IgD-negative memory B cell (primary cell): Measurements from ENCODE around the gene VSIR. TPM values are rescaled to one million over a fixed set of nuclear protein-coding genes. Genes with fewer than 3 reads are reported as not detected.
A peak's percentile ranks its signal among the peaks of the same experiment; 100 is the strongest.

Source experiments
- H3K27ac Mint-ChIP-seq, 3 donors: one replicate each; pipeline ENCODE4 v1.8.0; 2020 to 2022; ENCODE audit warnings: mild to moderate bottlenecking in 3 of 3, mixed read lengths in 3 of 3, moderate library complexity in 1 of 3
- H3K27me3 Mint-ChIP-seq: one replicate; pipeline ENCODE4 v1.8.0; 2021; ENCODE audit warnings: mixed read lengths
- H3K36me3 Mint-ChIP-seq: one replicate; pipeline ENCODE4 v1.8.0; 2020; ENCODE audit warnings: mild to moderate bottlenecking, mixed read lengths
- H3K4me1 Mint-ChIP-seq, 3 donors: one replicate each; pipeline ENCODE4 v1.8.0; 2020 to 2022; ENCODE audit warnings: mixed read lengths in 3 of 3, mild to moderate bottlenecking in 1 of 3
- H3K4me3 Mint-ChIP-seq, 4 donors: one replicate each; pipeline ENCODE4 v1.8.0; 2020 to 2022; ENCODE audit warnings: mild to moderate bottlenecking in 4 of 4, mixed read lengths in 4 of 4, moderate library complexity in 3 of 4
- H3K9me3 Mint-ChIP-seq, 3 donors: one replicate each; pipeline ENCODE4 v1.8.0; 2020 to 2021; ENCODE audit warnings: mixed read lengths in 3 of 3, mild to moderate bottlenecking in 1 of 3
- polyA plus RNA-seq: library from polyadenylated mRNA; unstranded; fragments of 300-500 nt; fragmentation: Illumina TruSeq; gene quantifications from one replicate; pipeline ENCODE4 v1.2.3, GENCODE V29; 2021

VSIR gene
- polyA plus RNA-seq, 1 donor from 2014 or later: 73.6 TPM

- H3K36me3 Mint-ChIP-seq: peaks cover 10% of the 10 kb centered on the region
- peak overlapping the region; percentile 55 to 91 (median 86) for H3K4me3 Mint-ChIP-seq
- H3K4me1 Mint-ChIP-seq: peaks cover 39 to 60% (median 51%) of the 10 kb centered on the region in 3 donors
- H3K27ac Mint-ChIP-seq: peak overlapping the region; percentile 92 to 99 (median 97)
- H3K9me3 Mint-ChIP-seq: no peaks in the 10 kb centered on the region
- no peaks in the 10 kb centered on the region for H3K27me3 Mint-ChIP-seq
Measured at GRCh38 chr10:71767420-71768035, 5.8 kb downstream of the VSIR start.

GRCh38 chr10:71766717-71767419 is 6.5 kb downstream of the VSIR start:
- Mint-ChIP-seq H3K27ac (peak overlapping the region; percentile 92 to 99 (median 97)), H3K4me1 (peaks cover 33 to 58% (median 49%) of the 10 kb centered on the region in 3 donors), H3K27me3 (no peaks in the 10 kb centered on the region), H3K36me3 (peaks cover 10% of the 10 kb centered on the region), H3K9me3 (no peaks in the 10 kb centered on the region), H3K4me3 (peak overlapping the region; percentile 38 to 91 (median 86))

- Mint-ChIP-seq H3K27me3 (no peaks in the 10 kb centered on the region), H3K36me3 (peaks cover 10% of the 10 kb centered on the region), H3K9me3 (no peaks in the 10 kb centered on the region), H3K4me1 (peaks cover 27 to 55% (median 45%) of the 10 kb centered on the region in 3 donors), H3K27ac (peak overlapping the region; percentile 76 to 99 (median 92)), H3K4me3 (peak overlapping the region in 1 of 4 donors; percentile 91)
Measured at GRCh38 chr10:71765906-71766716, 7.2 kb downstream of the VSIR start.

GRCh38 chr10:71765176-71765904 is 8.0 kb downstream of the VSIR start:
- peaks cover 12% of the 10 kb centered on the region for H3K36me3 Mint-ChIP-seq
- H3K27me3 Mint-ChIP-seq: no peaks in the 10 kb centered on the region
- peaks cover 29 to 56% (median 51%) of the 10 kb centered on the region in 3 donors for H3K4me1 Mint-ChIP-seq
- H3K9me3 Mint-ChIP-seq: no peaks in the 10 kb centered on the region
- peak overlapping the region; percentile 30 to 94 (median 73) for H3K27ac Mint-ChIP-seq
- H3K4me3 Mint-ChIP-seq: no peak overlapping the region

- Mint-ChIP-seq H3K4me3 (peak overlapping the region in 1 of 4 donors; percentile 52), H3K27me3 (no peaks in the 10 kb centered on the region), H3K9me3 (no peaks in the 10 kb centered on the region), H3K27ac (peak overlapping the region in 1 of 3 donors; percentile 54), H3K36me3 (peaks cover 7% of the 10 kb centered on the region), H3K4me1 (peaks cover 18 to 46% (median 41%) of the 10 kb centered on the region in 3 donors)
Measured at GRCh38 chr10:71763352-71764127, 9.8 kb downstream of the VSIR start.

GRCh38 chr10:71762324-71762723 is 11.0 kb downstream of the VSIR start:
- Mint-ChIP-seq H3K9me3 (no peaks in the 10 kb centered on the region), H3K27ac (peak overlapping the region in 1 of 3 donors; percentile 71), H3K27me3 (no peaks in the 10 kb centered on the region), H3K4me3 (no peak overlapping the region), H3K4me1 (peaks cover 14 to 38% (median 32%) of the 10 kb centered on the region in 3 donors), H3K36me3 (peaks cover 8% of the 10 kb centered on the region)

GRCh38 chr10:71761541-71762113 is 11.7 kb downstream of the VSIR start:
- H3K4me3 Mint-ChIP-seq: no peak overlapping the region
- H3K4me1 Mint-ChIP-seq: peaks cover 12 to 38% (median 30%) of the 10 kb centered on the region in 3 donors
- H3K9me3 Mint-ChIP-seq: no peaks in the 10 kb centered on the region
- H3K27me3 Mint-ChIP-seq: no peaks in the 10 kb centered on the region
- peak overlapping the region in 1 of 3 donors; percentile 78 for H3K27ac Mint-ChIP-seq
- peaks cover 5% of the 10 kb centered on the region for H3K36me3 Mint-ChIP-seq

- Mint-ChIP-seq H3K36me3 (peaks cover 5% of the 10 kb centered on the region), H3K4me3 (no peak overlapping the region), H3K27me3 (no peaks in the 10 kb centered on the region), H3K4me1 (peaks cover 13 to 39% (median 30%) of the 10 kb centered on the region in 3 donors), H3K9me3 (no peaks in the 10 kb centered on the region), H3K27ac (peak overlapping the region in 1 of 3 donors; percentile 78)
Measured at GRCh38 chr10:71761105-71761511, 12.2 kb downstream of the VSIR start.

- Mint-ChIP-seq H3K27ac (peak overlapping the region in 1 of 3 donors; percentile 73), H3K4me1 (peaks cover 33 to 52% (median 44%) of the 10 kb centered on the region in 3 donors), H3K36me3 (peaks cover 5% of the 10 kb centered on the region), H3K9me3 (no peaks in the 10 kb centered on the region), H3K27me3 (no peaks in the 10 kb centered on the region), H3K4me3 (no peak overlapping the region)
Measured at GRCh38 chr10:71757399-71757922, 15.9 kb downstream of the VSIR start.

GRCh38 chr10:71756311-71757191 is 16.8 kb downstream of the VSIR start:
- H3K4me1 Mint-ChIP-seq: peaks cover 38 to 58% (median 46%) of the 10 kb centered on the region in 3 donors
- H3K27ac Mint-ChIP-seq: peak overlapping the region in 2 of 3 donors; percentile 80 to 83
- H3K36me3 Mint-ChIP-seq: peaks cover 8% of the 10 kb centered on the region
- H3K9me3 Mint-ChIP-seq: no peaks in the 10 kb centered on the region
- no peaks in the 10 kb centered on the region for H3K27me3 Mint-ChIP-seq
- H3K4me3 Mint-ChIP-seq: peak overlapping the region in 2 of 4 donors; percentile 43 to 66

GRCh38 chr10:71755179-71755879 is 18.0 kb downstream of the VSIR start:
- H3K4me3 Mint-ChIP-seq: no peak overlapping the region
- H3K27me3 Mint-ChIP-seq: no peaks in the 10 kb centered on the region
- peaks cover 42 to 55% (median 45%) of the 10 kb centered on the region in 3 donors for H3K4me1 Mint-ChIP-seq

GRCh38 chr10:71754562-71754961 is 18.8 kb downstream of the VSIR start:
- H3K4me1 Mint-ChIP-seq: peaks cover 47 to 61% (median 50%) of the 10 kb centered on the region in 3 donors
- peaks cover 6% of the 10 kb centered on the region for H3K36me3 Mint-ChIP-seq
- peak overlapping the region in 1 of 4 donors; percentile 5 for H3K4me3 Mint-ChIP-seq

More at GRCh38 chr10:71755179-71755879, 18.0 kb downstream of the VSIR start:
- H3K27ac Mint-ChIP-seq: peak overlapping the region in 1 of 3 donors; percentile 80
- H3K9me3 Mint-ChIP-seq: no peaks in the 10 kb centered on the region
- peaks cover 8% of the 10 kb centered on the region for H3K36me3 Mint-ChIP-seq

More at GRCh38 chr10:71754562-71754961, 18.8 kb downstream of the VSIR start:
- no peaks in the 10 kb centered on the region for H3K9me3 Mint-ChIP-seq
- peak overlapping the region in 1 of 3 donors; percentile 90 for H3K27ac Mint-ChIP-seq
- H3K27me3 Mint-ChIP-seq: no peaks in the 10 kb centered on the region
